ENCODE data around the gene ZNF541.
A peak's percentile ranks its signal among the peaks of the same experiment; 100 is the strongest.
"Not testable (repeated sequence)": the region's sequence is repeated elsewhere in the genome, so short reads cannot be mapped to it uniquely, and the experiment has no call there.

ZNF541 gene

GRCh38 chr19:47573071-47574026 is at the start of gene ZNF541:
TSS of gene ZNF541 (minus strand) at chr19:47573148. CDS start at chr19:47555856, 17,292 bp downstream.
- no peak for DNase-seq

- no peak for DNase-seq
Observed at GRCh38 chr19:47619763-47620162, 46.8 kb upstream of the ZNF541 start.

GRCh38 chr19:47618771-47619170 is 45.8 kb upstream of the ZNF541 start:
- DNase-seq: no peak

- no peak for DNase-seq
Observed at GRCh38 chr19:47615714-47616113, 42.8 kb upstream of the ZNF541 start.

GRCh38 chr19:47615230-47615629 is 42.3 kb upstream of the ZNF541 start:
- no peak for DNase-seq

GRCh38 chr19:47614559-47614958 is 41.6 kb upstream of the ZNF541 start:
- DNase-seq: no peak

- no peak for DNase-seq
Observed at GRCh38 chr19:47614021-47614295, 41.0 kb upstream of the ZNF541 start.

- DNase-seq: no peak
Observed at GRCh38 chr19:47613165-47614020, 40.4 kb upstream of the ZNF541 start.

GRCh38 chr19:47610902-47611301 is 38.0 kb upstream of the ZNF541 start:
- DNase-seq: no peak

- no peak for DNase-seq
Observed at GRCh38 chr19:47609906-47610894, 37.3 kb upstream of the ZNF541 start.

- no peak for DNase-seq
Observed at GRCh38 chr19:47608969-47609905, 36.3 kb upstream of the ZNF541 start, which contains the start of gene BICRA. TSS of gene BICRA (plus strand) at chr19:47609134. CDS start at chr19:47673575, 64,441 bp downstream.

- DNase-seq: peak; percentile 7
Observed at GRCh38 chr19:47608074-47608918, 35.3 kb upstream of the ZNF541 start.

GRCh38 chr19:47607564-47608073 is 34.7 kb upstream of the ZNF541 start:
- DNase-seq: no peak

- DNase-seq: no peak
Observed at GRCh38 chr19:47603706-47604565, 31.0 kb upstream of the ZNF541 start.

GRCh38 chr19:47601180-47601904 is 28.4 kb upstream of the ZNF541 start:
- no peak for DNase-seq

GRCh38 chr19:47600246-47601179 is 27.6 kb upstream of the ZNF541 start:
- DNase-seq: peak; percentile 95

- not testable (repeated sequence) for DNase-seq
Observed at GRCh38 chr19:47599671-47600245, 26.8 kb upstream of the ZNF541 start.

Data from NCI-H2081 treated with DMSO at 0.1 percent for 48 hours (cell line).